HG03097 (cell line): ENCODE results near the gene GPC6.
A peak's percentile ranks its signal among the peaks of the same experiment; 100 is the strongest.

Experiments
- ATAC-seq: cut with Tn5 transposase; IDR thresholded peaks from one replicate; pipeline ENCODE4 v1.9.1; 2021; ENCODE audit not compliant: unreplicated experiment, low FRiP score

GPC6 gene

DNA sequence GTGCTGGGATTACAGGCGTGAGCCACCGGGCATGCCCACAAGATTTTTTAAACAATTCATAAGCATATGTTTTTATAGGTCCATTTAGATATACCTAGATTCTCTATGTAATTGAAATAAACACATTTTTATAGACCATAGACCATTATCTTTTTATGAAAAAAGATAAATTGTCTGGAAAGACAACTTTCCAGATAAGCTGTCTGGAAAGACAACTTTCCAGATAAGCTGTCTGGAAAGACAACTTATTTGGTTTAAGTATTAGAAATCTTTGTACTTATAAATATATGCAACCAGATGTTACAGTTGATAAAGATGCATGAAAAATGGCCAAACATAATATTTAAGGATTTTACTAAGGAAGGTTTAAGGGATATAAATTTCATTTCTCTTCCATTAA lies 538.5 kb downstream of the GPC6 start:
- ATAC-seq = no peak

- ATAC-seq = no peak
Observed at GRCh38 chr13:93765811-93766210, 539.2 kb downstream of the GPC6 start.

DNA sequence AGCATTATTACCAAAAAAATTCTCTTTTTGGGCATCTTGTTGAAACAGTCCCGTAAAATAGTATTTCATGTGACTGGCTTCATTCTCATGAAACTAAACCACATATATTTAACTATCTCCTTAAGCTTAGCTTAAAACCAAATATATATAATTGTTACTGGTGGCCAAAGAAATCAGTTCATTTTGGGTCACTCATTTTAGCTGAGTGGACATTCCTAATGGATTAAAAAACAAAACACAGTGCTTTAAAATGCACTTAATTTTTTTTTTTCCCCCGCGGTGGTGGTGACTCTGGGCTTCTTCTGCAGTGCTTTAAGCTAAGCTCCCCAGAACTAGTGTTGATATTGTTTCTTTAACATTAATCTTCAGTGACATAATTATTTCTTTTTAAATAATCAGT lies 540.1 kb downstream of the GPC6 start:
- no peak for ATAC-seq

DNA sequence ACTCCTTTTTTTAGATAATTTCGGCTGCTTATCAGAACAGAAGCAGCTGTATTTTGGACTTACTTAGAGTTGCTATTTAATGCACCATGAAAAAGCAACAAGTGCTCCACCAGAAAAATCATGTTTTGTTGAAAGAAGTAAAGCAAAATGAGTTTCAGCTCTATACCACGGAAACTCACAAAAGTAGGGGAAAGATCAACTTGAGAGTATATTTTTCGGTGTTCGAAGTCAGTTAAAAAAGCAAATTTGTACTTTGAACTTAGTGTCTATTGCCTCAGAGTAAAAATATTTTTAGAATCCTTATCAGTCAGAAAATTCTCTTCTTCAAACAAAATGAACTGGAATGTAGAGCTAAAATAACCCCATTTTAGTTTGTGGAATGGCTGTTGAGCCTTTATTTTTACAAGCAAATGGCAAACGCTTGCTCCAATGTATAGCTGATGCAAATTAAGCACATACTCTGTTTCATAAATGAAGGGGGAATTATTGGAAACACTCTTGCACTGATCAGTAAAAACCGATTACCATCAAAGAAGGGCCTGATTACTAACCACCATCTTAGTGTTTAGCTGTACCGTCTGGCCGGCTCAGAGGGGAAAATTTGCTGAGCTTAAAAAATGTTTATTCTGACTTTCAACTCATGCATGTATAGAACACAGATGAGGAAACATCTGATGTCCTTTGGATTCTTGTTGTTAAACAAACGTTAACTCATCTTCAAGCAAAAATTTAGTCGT lies 540.7 kb downstream of the GPC6 start:
- no peak for ATAC-seq

GRCh38 chr13:93767917-93768409 lies 541.4 kb downstream of the GPC6 start:
- ATAC-seq = no peak

DNA sequence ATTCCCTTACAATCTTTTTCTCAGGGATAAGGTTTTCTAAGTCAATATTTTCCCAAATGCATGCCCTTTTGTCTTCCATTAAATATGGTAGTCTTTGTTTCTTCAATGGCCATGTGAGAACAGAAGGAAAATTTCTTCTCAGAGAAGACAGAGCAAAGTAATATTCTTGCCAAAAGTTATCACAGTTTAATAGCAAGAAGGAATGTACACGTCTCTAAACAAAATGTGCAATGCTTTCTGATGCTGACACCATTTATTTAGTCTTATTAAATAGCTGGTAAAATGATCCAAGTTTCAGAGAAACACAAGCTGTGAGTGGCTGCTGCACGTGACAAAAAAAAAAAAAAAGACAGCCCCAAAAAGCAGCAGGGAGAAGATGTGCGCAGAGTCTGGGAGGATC lies 542.5 kb downstream of the GPC6 start:
- ATAC-seq = no peak

DNA sequence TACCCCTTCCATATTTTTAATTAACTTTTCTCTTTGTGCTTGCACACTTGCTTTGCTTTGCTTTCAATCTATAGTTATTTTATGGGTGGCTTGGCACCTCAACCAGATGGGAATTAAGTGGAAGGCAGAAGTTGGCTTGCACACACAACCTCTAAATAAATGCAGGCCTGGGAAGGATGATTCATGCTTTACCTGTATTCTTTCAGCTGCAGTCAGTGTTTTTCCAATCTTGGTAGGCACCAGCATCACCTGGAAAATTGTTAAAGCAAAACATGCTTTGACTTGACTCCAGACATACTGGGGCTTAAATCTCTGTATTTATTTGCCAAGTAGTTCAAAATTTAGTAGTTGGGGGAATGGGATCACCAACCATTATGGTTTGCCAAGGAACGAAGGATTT lies 543.0 kb downstream of the GPC6 start:
- ATAC-seq = no peak

- no peak for ATAC-seq
Observed at GRCh38 chr13:93771227-93771626, 544.6 kb downstream of the GPC6 start.

DNA sequence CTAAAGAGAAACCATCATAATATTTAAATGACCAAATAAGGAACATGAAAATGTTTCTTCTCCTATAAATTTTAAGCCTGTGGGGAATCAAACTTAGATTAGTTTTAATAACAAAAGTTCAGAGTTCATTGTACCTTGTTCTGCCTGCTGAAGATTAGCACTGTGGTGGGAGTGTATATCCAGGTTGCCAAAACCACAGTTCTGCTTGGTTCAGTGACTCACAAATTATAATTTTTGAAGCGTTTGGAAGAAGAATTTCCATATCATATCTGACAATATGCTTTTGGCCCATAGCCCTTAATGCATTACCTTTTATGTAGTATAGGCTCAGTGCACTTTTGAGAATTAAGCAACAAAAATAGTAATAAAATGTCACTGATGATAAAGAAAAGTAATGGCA lies 545.2 kb downstream of the GPC6 start:
- ATAC-seq = no peak

DNA sequence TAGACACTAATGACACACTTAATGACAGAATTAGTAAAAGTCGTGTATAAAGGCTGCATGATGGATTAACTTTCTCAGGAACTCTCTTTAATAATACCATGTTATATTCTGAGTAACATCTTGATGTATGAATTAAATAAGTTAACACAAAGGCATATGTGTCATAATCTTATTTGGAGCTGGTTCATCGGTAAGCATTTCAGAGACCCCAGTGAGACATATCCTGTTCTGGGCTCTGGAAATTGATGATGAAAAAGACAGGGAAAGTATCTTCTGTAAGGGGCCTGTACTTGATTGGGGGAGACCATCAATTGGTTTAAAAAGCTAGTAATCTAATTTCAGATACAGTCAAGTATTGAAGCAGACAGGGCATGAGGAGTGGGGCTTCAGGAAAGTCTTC lies 547.9 kb downstream of the GPC6 start:
- no peak for ATAC-seq

DNA sequence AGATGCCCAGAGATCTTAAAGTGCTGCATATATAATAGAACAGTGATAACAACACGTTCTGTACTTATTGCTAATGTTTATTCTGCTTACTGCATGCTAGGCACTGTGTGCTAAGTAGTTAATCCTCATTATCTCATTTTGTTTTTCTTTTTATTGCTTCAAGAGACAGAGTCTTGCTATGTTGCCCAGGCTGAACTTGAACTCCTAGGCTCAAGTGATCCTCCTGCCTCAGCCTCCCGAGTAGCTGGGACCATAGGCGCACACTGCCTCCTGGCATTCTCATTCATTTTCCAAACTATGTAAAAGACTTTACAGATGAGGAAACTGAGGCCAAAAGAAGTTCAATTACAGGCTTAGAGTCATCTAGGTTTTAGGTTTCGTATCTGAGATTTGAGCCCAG lies 548.4 kb downstream of the GPC6 start:
- no peak for ATAC-seq

- no peak for ATAC-seq
Observed at GRCh38 chr13:93775507-93776108, 549.0 kb downstream of the GPC6 start.

- no peak for ATAC-seq
Observed at GRCh38 chr13:93776936-93777335, 550.3 kb downstream of the GPC6 start.

GRCh38 chr13:93777504-93777903 lies 550.9 kb downstream of the GPC6 start:
- ATAC-seq = no peak

- no peak for ATAC-seq
Observed at GRCh38 chr13:93778548-93778947, 551.9 kb downstream of the GPC6 start.

DNA sequence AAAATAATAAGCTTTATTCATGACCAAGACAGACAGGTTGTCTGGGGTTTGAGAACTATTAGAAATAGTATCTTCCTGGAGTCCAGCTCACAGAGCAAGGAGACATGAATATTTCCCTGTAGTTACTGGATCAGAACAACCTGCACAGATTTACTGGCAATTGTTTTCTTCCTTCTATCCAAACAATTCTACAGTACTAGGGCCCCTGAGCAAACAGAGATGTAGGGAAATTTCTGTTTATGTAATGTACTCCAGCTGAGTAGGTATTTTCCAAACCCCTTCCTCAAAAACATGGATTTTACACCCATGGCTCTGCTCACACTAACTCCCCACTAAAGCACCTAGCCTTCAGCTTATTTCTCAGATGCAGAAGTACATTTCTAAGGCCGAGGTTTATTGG lies 557.6 kb downstream of the GPC6 start:
- ATAC-seq = no peak

DNA sequence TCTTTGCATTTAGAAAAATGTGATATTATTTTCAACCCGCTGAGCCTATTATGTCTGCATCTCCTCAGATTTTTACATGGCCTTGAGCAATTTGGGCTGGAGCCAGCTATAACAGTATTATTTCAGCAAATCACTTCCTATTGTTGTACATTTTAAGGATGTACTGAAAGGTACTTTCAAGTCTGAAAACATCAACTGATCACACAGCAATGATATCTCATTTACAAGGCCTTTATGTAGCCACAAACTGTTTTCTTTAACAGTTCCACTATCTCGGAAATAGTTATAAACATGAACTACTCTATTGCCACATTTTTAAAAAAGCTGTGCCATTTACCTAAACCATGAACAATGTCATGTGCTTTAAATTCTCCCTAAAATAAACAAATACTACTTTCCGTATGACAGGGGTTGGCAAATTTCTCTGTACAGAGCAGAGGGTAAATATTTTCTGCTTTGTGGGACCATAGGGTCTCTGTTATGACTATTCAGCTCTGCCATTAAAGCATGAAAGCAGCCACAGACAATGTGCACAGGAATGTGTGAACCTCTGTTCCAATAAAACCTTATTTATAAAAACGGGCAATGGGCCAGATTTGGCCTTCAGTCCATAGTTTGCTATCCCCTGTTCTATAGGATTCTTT lies 560.4 kb downstream of the GPC6 start:
- no peak for ATAC-seq

- ATAC-seq = no peak
Observed at GRCh38 chr13:93788456-93788855, 561.8 kb downstream of the GPC6 start.

GRCh38 chr13:93789058-93789457 lies 562.5 kb downstream of the GPC6 start:
- ATAC-seq = no peak

DNA sequence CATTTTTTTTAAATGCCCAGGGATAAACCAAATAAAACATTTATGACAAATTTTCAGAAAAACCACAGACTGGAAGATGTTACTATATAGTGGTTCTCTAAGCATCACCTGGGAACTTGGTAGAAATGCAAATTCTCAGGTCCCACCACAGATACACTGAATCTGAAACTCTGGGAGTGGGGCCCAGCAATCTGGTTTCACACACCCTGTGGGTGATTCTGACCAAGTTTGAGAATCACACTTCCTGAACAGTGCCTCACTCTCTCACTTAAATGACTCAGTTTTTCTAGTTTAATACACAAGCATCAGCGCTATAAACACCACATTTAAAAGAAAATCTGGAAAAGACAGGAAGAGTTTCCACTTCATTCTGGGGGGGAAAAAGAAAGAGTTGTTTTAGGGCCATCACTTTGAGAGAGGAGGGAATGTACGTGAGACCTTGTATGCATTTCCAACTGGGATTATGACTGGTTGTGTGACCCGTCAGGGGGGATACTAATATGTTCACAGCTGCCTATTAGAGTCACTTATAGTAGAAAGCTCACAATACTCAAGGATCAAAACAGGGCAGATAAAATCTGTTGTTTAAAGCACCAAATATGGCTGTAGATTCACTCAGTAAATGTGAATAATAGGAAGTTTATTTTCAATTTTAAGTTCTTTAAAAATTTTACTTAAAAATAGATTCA lies 567.7 kb downstream of the GPC6 start:
- ATAC-seq = peak; percentile 90

- peak; percentile 48 for ATAC-seq
Observed at GRCh38 chr13:93797463-93797862, 570.9 kb downstream of the GPC6 start.
